GM12875 (cell line): ENCODE data around the gene HIVEP3.

Experiments used
- H3K4me3 ChIP-seq: one replicate; pipeline ENCODE4 v1.5.1; 2011; ENCODE audit warnings: low read depth, low read length, control low read depth
- CTCF ChIP-seq: IDR thresholded peaks from 2 replicates; pipeline ENCODE4 v1.5.1; 2011; ENCODE audit warnings: low read depth, mild to moderate bottlenecking, control low read depth, inconsistent platforms, low read length, moderate library complexity, borderline replicate concordance; ENCODE audit not compliant: insufficient read depth

HIVEP3 gene

DNA sequence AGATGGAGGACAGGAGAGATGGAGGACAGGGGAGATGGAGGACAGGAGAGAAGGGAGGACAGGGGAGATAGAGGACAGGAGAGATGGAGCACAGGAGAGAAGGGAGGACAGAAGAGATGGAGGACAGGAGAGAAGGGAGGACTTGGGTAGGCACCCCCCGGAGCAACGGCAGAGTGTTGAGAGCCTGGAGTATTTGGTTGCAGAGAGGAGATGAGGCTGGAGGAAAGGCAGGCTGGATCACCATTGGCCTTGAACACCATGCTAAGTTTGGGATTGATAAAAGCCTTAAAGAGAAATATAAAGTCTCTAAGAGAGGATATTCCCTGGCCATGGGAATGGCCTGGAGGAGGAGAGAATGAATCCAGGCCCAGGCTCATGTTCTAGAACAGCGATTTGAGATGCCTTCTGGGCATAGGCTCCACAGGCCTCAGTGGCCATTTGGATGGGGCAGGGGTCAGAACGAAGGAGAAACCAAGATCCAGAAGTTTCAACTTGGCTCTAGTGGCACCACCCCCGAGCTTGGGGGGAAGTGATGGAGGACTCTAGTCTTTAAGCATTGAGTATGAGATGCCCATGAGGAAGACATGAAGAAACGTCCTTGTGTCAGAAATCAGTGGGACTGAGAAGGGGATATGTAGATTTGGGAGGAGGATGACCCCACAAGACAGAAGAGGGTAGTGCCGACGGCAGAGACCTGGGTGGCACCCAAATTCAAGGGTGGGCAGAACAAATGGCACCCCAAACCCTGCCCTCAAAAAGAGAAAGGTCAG is 386.3 kb downstream of the HIVEP3 start:
- TF ChIP-seq CTCF: no peak

DNA sequence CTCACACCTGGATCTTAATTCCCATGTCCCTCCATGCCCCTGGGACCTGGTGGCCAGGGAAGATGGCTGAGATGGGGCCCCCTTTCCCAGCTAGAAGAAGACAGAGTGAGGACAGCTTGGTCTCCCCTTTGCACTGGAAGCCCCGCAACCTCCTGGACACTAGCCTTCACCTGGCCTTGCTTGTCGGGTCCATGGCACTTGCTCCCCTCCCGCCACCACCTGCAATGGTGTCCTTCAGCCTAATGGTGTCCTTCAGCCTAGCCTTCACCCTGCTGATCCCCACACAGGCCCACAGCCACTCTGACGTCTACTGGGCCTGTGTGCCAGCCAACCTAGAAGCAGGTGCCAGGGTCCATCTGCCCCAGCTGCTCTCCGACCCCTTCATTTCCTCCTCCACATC is 388.3 kb downstream of the HIVEP3 start:
- TF ChIP-seq CTCF: no peak
- H3K4me3 ChIP-seq: no peak overlapping the region

More for the DNA sequence above, 386.3 kb downstream of the HIVEP3 start:
- no peak overlapping the region for H3K4me3 ChIP-seq

GRCh38 chr1:41529621-41530395 is 388.9 kb downstream of the HIVEP3 start:
- no peak for TF ChIP-seq CTCF
- no peak overlapping the region for H3K4me3 ChIP-seq

DNA sequence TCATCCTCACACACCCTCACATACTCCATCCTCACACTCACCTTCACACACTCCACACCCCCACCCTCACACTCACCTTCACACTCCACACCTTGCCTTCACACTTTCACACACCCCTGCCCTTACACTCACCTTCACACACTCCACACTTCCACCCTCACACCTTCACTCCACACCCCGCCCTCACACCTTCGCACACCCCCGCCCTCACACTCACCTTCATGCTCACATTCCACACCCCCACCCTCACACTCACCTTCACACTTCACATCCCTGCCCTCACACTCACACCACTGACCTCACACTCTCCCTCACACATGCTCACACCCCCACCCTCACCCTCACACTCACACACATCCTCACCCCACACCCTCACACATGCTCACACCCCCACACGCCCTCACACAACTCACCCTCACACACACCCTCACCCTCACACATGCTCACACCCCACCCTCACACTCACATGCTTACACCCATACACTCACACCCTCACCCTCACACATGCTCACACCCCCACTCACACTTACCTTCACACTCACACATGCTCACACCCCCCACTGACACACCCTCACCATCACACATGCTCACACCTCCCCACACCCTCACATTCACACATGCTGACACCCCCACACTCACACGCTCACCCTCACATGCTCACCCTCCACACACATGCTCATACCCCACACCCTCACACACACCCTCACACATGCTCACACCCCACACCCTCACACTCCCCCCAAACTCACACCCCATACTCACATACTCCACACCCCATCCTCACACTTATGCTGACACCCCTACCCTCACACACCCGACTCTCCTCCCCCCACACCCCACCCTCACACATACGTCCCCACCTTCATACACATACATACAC is 389.8 kb downstream of the HIVEP3 start:
- no peak overlapping the region for H3K4me3 ChIP-seq
- no peak for TF ChIP-seq CTCF

- TF ChIP-seq CTCF: no peak
- H3K4me3 ChIP-seq: no peak overlapping the region
These were observed 390.6 kb downstream of the HIVEP3 start for GRCh38 chr1:41528106-41528505.

DNA sequence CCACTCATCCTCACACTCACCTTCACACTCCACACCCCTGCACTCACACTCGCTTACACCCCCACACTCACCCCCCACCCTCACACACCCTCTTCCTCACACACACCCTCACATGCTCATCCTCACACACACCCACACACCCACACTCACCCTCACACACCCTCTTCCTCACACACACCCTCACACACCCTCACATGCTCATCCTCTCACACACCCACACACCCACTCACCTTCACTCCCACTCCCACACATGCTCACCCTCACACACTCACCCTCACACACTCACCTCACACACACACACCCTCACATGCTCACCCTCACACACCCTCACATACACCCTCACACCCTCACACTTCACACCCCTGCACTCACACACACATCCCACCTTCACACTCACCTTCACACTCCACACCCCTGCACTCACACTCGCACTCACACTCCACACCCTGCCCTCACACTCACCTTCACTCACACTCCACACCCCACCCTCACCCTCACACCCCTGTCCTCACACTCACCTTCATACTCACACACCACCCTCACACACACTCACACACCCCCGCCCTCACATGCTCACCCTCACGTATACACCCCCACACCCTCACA is 391.7 kb downstream of the HIVEP3 start:
- no peak overlapping the region for H3K4me3 ChIP-seq
- TF ChIP-seq CTCF: no peak
